DMS114 treated with DMSO at 0.1 percent for 48 hours (cell line): ENCODE measurements around the gene BPI.
"Not testable (repeated sequence)": the region's sequence is repeated elsewhere in the genome, so short reads cannot be mapped to it uniquely, and the experiment has no call there.

Source experiments
- DNase-seq: peaks from one replicate; lab custom pipeline; 2025; ENCODE audit not compliant: unreplicated experiment; lab: John Stamatoyannopoulos, UW

The BPI gene

DNA sequence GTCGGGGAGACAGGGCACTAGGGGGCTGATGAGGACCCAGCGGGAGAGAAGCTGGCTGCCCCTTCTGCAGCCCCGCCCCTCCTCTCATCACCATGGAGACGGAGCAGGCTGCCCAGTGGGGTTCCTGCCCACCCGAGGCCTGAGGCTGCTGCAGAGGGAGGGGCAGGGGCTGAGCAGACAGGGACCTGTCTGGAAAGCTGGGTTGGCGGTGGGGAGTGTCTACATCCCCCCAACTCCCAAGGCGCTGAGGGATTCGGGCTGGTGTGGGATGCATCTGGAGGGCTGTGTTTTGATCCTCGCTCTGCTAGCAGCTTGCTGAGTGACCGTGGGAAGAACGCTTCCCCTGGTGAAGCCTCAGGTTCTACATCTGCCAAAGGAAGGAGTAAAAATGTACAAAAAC is 1.2 kb upstream of the BPI start:
- DNase-seq, result no peak

DNA sequence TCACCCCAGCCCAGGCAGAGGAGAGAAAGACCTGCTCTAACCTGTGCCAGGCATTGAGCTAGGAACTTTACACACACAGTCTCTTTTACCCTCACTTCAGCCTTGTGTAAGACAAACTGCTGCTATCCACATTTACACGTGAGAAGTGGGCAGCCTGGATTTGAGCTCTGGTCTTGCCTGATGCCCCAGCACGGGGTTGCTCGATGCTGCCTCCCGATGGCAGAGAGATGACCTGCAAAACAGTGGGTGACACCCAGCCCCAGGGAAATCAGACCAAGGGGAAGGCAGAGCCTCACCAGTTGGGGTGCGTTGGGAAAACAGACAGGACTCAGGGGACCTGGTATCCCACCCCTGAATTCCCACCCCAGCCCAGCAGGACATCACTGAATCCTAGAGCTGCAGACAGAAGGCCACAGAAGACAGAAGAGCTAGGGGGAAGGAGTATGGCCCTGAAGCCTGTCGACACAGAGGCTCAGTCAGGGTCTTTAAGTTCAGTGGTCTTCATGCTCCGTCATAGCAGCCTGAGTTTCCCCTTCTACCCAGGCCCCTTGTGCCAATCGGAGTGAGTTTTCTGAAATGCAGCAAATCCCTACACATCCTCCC is 990 bp downstream of the BPI start:
- DNase-seq, result no peak

DNA sequence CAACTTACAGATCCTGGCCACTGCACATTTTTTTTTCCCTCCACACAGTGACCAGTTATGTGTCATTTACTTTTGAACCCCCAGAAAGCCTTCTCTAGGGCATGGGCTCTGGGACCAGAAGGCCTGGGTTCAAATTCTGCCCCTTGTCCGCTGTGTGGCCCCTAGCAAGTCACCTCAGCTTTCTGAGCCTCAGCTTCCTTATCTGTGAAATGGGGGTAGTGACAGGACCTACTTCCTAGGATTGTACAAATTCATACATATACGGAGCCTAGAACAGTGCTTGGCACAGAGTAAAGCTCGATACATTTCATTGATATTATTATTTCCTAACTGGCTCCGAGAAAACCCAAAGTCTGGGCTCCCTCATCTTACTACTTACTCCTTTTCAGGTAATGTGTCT is 1.6 kb downstream of the BPI start:
- no peak for DNase-seq

DNA sequence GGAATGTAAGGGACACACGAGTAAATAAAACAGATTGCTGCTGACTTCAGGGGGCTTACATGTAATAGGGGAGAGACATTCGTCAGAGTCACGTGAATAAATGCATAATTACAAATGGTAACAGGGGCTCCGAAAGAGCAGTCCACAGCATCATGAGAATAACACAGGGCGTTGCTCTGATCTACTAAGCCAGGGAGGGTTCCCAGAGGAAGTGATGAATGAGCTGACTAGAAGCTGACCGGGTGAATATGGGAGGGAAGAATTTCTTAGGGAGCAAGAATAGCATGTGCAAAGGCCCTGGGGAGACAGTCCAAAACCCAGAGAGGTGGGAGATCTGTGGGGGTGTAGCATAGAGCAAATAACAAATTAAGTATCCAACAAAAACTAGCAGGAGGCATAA is 2.4 kb downstream of the BPI start:
- no peak for DNase-seq

GRCh38 chr20:38307371-38308046 is 3.6 kb downstream of the BPI start:
- DNase-seq, result no peak

DNA sequence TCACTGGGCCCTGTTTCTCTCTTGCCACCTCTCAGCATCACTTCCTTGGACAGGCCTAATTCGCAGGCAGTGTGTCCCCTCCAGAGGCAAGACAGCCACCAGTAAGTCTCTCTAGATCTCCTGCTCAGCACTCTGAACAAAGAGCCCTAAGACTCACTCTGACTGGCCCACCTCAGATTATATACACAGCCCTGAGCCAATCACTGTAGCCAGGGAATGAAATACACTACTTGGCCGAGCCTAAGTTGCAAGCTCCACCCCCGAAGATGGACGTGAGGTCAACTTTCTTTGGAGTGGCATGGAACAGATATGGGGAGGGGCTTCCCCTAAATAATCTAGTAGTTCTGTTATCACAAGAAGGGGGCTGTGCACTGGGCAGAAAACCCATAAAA is 4.1 kb downstream of the BPI start:
- DNase-seq, result no peak

- DNase-seq, result no peak
These were observed 4.5 kb downstream of the BPI start for GRCh38 chr20:38308447-38308846.

DNA sequence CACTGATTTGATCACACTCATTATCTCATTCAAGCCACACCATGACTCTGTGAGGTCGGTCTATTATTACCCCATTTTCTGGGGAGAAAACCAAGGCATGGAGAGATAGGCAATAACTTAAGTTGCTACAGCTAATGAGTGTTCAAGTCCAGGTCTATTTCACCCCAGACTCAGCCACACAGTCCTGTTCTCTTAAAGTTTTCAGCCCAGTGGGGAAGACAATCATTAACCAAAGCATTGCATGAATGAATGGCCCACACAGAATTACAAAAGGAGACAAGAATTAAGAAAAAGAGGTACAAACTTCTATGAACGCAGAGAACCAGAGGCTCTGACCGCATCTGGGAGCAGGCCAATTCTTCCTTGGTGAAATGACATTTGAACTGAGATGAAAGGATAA is 7.1 kb downstream of the BPI start:
- no peak for DNase-seq

DNA sequence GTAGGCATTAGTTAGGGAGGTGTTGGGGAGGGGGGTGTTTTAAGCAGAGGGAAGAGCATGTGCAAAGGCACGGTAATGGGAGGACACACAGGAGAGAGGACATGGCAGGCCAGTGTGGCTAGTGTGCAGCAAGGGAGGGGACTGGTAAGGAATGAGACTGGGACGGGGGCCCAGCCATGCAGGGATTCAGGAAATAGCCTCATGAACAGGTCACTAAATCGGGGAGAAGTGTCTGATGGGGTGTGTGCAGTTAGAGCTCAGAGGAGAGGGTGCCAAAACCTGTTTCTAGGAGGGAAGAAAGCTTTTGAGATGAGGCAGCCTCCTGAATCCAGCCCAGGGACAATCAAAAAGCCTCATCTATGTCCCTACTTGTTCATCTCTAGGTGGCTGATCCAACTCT is 7.5 kb downstream of the BPI start:
- DNase-seq, result no peak

- DNase-seq, result no peak
These were observed 9.7 kb downstream of the BPI start for GRCh38 chr20:38313676-38314075.

- DNase-seq, result not testable (repeated sequence)
These were observed 10.4 kb downstream of the BPI start for GRCh38 chr20:38314350-38314749.

GRCh38 chr20:38315290-38315966 is 11.5 kb downstream of the BPI start:
- peak; percentile 8 for DNase-seq

DNA sequence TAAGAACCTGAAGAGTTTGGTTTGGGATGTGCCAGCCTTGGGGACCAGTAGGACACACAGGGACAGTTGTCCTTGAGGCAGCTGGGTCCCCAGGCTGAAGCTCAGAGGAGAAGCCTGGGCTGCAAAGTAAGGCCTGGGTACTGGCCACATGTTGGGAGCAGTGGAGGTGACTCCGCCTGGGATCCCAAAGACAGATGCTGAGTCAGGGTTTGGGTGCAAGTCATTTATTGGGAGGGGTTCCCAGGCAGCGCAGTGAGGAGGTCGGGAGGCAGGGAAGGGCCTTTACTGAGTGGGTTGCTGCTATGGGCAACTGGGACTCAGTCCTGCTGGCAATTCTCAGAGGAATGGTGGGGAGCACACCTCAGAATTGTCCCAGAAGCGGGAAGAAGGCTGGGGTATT is 12.4 kb downstream of the BPI start:
- no peak for DNase-seq

DNA sequence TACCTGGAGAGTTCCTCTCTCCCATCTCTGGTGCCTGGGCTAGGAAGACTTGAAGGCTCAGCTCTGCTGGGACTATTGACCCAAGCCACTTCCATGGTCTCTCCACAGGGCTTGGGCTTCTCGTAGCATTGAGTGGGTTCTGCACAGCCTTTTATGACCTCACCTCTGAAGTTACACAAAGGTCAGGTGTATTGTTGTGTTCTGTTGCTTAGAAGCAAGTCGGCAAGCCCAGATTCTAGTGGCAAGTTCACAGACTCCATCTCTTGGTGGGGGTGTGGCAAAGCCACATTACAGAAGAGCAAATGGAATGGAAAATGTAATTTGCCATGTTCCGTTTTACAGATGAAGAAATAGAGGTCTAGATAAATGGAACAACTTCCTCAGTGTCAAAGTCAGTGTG is 13.5 kb downstream of the BPI start:
- DNase-seq, result no peak

GRCh38 chr20:38320221-38320620 is 16.3 kb downstream of the BPI start:
- no peak for DNase-seq

DNA sequence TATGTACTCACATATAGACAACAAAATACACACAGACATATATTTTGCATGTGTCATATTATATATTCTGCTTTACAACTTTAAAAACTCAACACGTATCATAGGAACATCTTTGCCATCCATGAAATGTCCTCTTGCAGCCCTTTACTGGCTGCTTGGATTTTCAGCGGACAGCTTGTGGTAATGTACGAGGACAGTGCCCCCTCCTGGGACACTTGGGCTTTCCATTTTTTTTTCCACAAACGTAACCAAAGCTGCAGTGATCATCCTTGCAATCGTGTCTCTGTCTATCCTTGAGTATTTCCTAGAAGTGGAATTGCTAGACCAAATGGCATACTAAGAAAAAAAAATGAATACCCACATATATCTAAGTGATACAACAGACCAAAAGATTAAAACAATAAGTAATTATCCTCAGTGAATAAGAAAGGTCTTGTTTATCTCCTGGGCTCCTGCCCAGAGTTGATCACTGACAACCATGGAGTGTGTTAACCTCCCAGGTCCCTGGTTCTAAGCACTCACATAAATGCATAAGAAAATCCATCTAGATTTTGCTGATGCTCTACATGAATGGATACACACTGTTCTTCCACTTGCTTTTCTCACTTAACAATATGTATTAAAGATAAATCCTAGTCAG is 18.1 kb downstream of the BPI start:
- DNase-seq, result peak; percentile 35

- no peak for DNase-seq
These were observed 20.2 kb downstream of the BPI start for GRCh38 chr20:38324159-38324558.

GRCh38 chr20:38325167-38325566 is 21.2 kb downstream of the BPI start:
- DNase-seq, result no peak

DNA sequence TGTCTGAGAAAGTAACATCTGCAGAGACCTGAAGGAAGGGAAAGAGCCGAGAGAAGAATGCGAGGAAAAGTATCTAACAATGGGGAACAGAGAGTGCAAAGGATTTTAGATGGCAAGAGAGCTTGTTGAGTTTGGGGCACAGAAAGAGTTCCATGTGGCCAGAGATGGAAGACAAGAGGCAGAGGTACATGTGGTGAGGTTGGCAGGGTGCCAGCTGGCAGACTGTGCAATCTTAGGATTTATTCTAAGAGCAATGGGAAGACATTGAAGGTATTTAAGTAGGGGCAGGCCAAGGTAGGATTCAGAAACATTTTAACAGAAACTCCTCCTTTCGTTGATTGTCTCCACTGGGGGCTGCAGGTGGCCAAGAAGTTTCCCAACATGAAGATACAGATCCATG is 21.9 kb downstream of the BPI start:
- DNase-seq, result no peak

GRCh38 chr20:38326309-38326708 is 22.4 kb downstream of the BPI start:
- DNase-seq, result no peak

DNA sequence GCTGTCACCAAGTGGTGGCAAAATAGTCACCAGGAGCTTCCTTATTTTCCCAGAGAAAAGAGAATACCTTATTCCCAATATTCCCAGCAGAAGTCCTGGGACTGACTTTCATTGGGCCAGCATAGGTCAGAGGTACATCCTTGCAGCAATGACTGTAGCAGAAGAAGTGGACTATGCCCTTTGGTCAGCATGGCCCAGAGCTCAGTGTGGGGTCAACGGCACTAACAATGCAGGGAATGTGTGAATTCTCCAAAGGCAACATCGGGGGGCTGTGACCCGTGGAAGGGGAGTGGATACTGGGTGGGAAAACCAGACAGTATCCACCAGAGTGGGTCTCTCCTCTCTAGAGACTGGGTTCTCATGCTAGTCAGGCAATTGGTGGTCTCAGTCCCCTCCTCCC is 26.7 kb downstream of the BPI start:
- DNase-seq, result no peak

- no peak for DNase-seq
These were observed 27.3 kb downstream of the BPI start for GRCh38 chr20:38331245-38331644.
